Activated T-cell treated with anti-CD3 and anti-CD28 coated beads, Interleukin-2, amount 50 U/mL, for 72 hours (primary cell): ENCODE results near the gene CMTM4. TPM values are rescaled to one million over a fixed set of nuclear protein-coding genes. Genes with fewer than 3 reads are reported as not detected.
"Not testable (repeated sequence)": the region's sequence is repeated elsewhere in the genome, so short reads cannot be mapped to it uniquely, and the experiment has no call there.

Source experiments
- ATAC-seq, 2 donors: fragments of 150-1000 bp; cut with Tn5 transposase; replicated peaks in 1 of 2; 2 replicates each; pipeline ENCODE4 v1.10.0; 2021; ENCODE audit warnings: moderate library complexity in 2 of 2, mild to moderate bottlenecking in 1 of 2
- DNase-seq, 2 donors: peaks; one replicate each; pipeline ENCODE4 v3.0.0; 2021 to 2022; ENCODE audit warnings: mixed read lengths in 1 of 2
- H3K27ac Mint-ChIP-seq: one replicate; pipeline ENCODE4 v1.8.0; 2022; ENCODE audit warnings: mild to moderate bottlenecking, moderate library complexity, mixed read lengths
- H3K27me3 Mint-ChIP-seq: one replicate; pipeline ENCODE4 v1.8.0; 2022; ENCODE audit warnings: low read depth, mixed read lengths
- H3K36me3 Mint-ChIP-seq, 2 donors: one replicate each; pipeline ENCODE4 v1.8.0; 2022; ENCODE audit warnings: mixed read lengths in 2 of 2, mild to moderate bottlenecking in 1 of 2; ENCODE audit not compliant: insufficient read depth in 2 of 2
- H3K4me1 Mint-ChIP-seq: one replicate; pipeline ENCODE4 v1.8.0; 2022; ENCODE audit warnings: low read depth, mixed read lengths
- H3K4me3 Mint-ChIP-seq, 2 donors: one replicate each; pipeline ENCODE4 v1.8.0; 2022; ENCODE audit warnings: mild to moderate bottlenecking in 2 of 2, mixed read lengths in 2 of 2, moderate library complexity in 2 of 2
- H3K9me3 Mint-ChIP-seq, 2 donors: one replicate each; pipeline ENCODE4 v1.8.0; 2022; ENCODE audit warnings: mixed read lengths in 2 of 2
- total RNA-seq, 2 donors: library from RNA; stranded (reverse); gene quantifications; one replicate each; pipeline ENCODE4 v1.2.3, GENCODE V29; 2022

Gene CMTM4
- total RNA-seq, 2 donors from 2014 or later = 3.7 to 3.9 TPM

- ATAC-seq (no peak), DNase-seq (no peak)
- Mint-ChIP-seq H3K4me1 (peaks cover 55% of the 10 kb centered on the region), H3K27me3 (no peaks in the 10 kb centered on the region), H3K9me3 (no peaks in the 10 kb centered on the region), H3K4me3 (peak overlapping the region; percentile 75 to 76), H3K27ac (peak overlapping the region; percentile 94), H3K36me3 (peaks cover 6 to 11% of the 10 kb centered on the region in 2 donors)
Observed at GRCh38 chr16:66605979-66606751, 90.4 kb downstream of the CMTM4 start.

- H3K27me3 Mint-ChIP-seq = no peaks in the 10 kb centered on the region
- peak; percentile 65 to 71 for DNase-seq
- H3K4me3 Mint-ChIP-seq = peak overlapping the region; percentile 75 to 76
- peak overlapping the region; percentile 59 for H3K27ac Mint-ChIP-seq
- ATAC-seq = peak; percentile 34 to 43
- peaks cover 2 to 6% of the 10 kb centered on the region in 2 donors for H3K9me3 Mint-ChIP-seq
- H3K36me3 Mint-ChIP-seq = peaks cover 13% of the 10 kb centered on the region in 2 donors
- H3K4me1 Mint-ChIP-seq = peaks cover 62% of the 10 kb centered on the region
Observed at GRCh38 chr16:66605177-66605978, 91.2 kb downstream of the CMTM4 start.

GRCh38 chr16:66604376-66605176 lies 92.0 kb downstream of the CMTM4 start, which contains the start of gene CMTM3:
Gene CMTM3 (plus strand): TSS chr16:66604704. CDS start chr16:66604806, 102 bp downstream.
- peaks cover 63% of the 10 kb centered on the region for H3K4me1 Mint-ChIP-seq
- no peaks in the 10 kb centered on the region for H3K27me3 Mint-ChIP-seq
- DNase-seq (peak; percentile 82 to 83), ATAC-seq (peak; percentile 62 to 71)
- peak within 1 kb of the TSS; percentile 75 to 95 for H3K4me3 Mint-ChIP-seq
- peaks cover 5 to 12% of the 10 kb centered on the region in 2 donors for H3K36me3 Mint-ChIP-seq
- peaks cover 2 to 6% of the 10 kb centered on the region in 2 donors for H3K9me3 Mint-ChIP-seq
- peak within 1 kb of the TSS; percentile 64 for H3K27ac Mint-ChIP-seq

GRCh38 chr16:66603537-66604375 lies 92.8 kb downstream of the CMTM4 start:
- Mint-ChIP-seq H3K4me1 (peaks cover 64% of the 10 kb centered on the region), H3K4me3 (peak overlapping the region; percentile 71 to 95), H3K27me3 (no peaks in the 10 kb centered on the region), H3K27ac (peak overlapping the region; percentile 64), H3K9me3 (peaks cover 2 to 6% of the 10 kb centered on the region in 2 donors), H3K36me3 (peaks cover 5 to 12% of the 10 kb centered on the region in 2 donors)
- ATAC-seq (peak; percentile 64 to 67), DNase-seq (peak; percentile 71 to 72)

- H3K36me3 Mint-ChIP-seq = peaks cover 5 to 11% of the 10 kb centered on the region in 2 donors
- no peak overlapping the region for H3K4me3 Mint-ChIP-seq
- ATAC-seq (no peak), DNase-seq (no peak)
- H3K4me1 Mint-ChIP-seq = peaks cover 58% of the 10 kb centered on the region
- peaks cover 2 to 6% of the 10 kb centered on the region in 2 donors for H3K9me3 Mint-ChIP-seq
- H3K27ac Mint-ChIP-seq = no peak overlapping the region
- no peaks in the 10 kb centered on the region for H3K27me3 Mint-ChIP-seq
Observed at GRCh38 chr16:66601471-66601870, 95.1 kb downstream of the CMTM4 start.

GRCh38 chr16:66600477-66600876 lies 96.1 kb downstream of the CMTM4 start:
- DNase-seq = no peak
- Mint-ChIP-seq H3K4me1 (peaks cover 56% of the 10 kb centered on the region), H3K36me3 (peaks cover 5 to 11% of the 10 kb centered on the region in 2 donors), H3K4me3 (no peak overlapping the region), H3K27ac (peak overlapping the region; percentile 12), H3K27me3 (no peaks in the 10 kb centered on the region), H3K9me3 (peaks cover 2 to 6% of the 10 kb centered on the region in 2 donors)
- no peak for ATAC-seq

- Mint-ChIP-seq H3K27ac (peak overlapping the region; percentile 35), H3K4me3 (peak overlapping the region; percentile 18 to 39), H3K4me1 (peaks cover 59% of the 10 kb centered on the region), H3K9me3 (peaks cover 2 to 6% of the 10 kb centered on the region in 2 donors), H3K27me3 (no peaks in the 10 kb centered on the region), H3K36me3 (peaks cover 5 to 11% of the 10 kb centered on the region in 2 donors)
- DNase-seq (no peak), ATAC-seq (no peak)
Observed at GRCh38 chr16:66599726-66600125, 96.8 kb downstream of the CMTM4 start.

GRCh38 chr16:66598111-66598510 lies 98.4 kb downstream of the CMTM4 start:
- Mint-ChIP-seq H3K4me3 (peak overlapping the region in 1 of 2 donors; percentile 44), H3K4me1 (peaks cover 63% of the 10 kb centered on the region), H3K27ac (peak overlapping the region; percentile 45), H3K27me3 (no peaks in the 10 kb centered on the region), H3K9me3 (peaks cover 2 to 6% of the 10 kb centered on the region in 2 donors), H3K36me3 (peaks cover 3 to 8% of the 10 kb centered on the region in 2 donors)
- ATAC-seq (peak; percentile 60 to 73), DNase-seq (peak in 1 of 2 donors; percentile 27)

- Mint-ChIP-seq H3K4me1 (peaks cover 61% of the 10 kb centered on the region), H3K36me3 (peaks cover 3 to 8% of the 10 kb centered on the region in 2 donors), H3K4me3 (peak overlapping the region; percentile 40 to 71), H3K9me3 (peaks cover 2 to 6% of the 10 kb centered on the region in 2 donors), H3K27ac (peak overlapping the region; percentile 30), H3K27me3 (no peaks in the 10 kb centered on the region)
- ATAC-seq (peak; percentile 66 to 73), DNase-seq (no peak)
Observed at GRCh38 chr16:66596986-66597848, 99.3 kb downstream of the CMTM4 start.

- H3K4me3 Mint-ChIP-seq, H3K36me3 Mint-ChIP-seq, H3K9me3 Mint-ChIP-seq, ATAC-seq, DNase-seq, H3K27me3 Mint-ChIP-seq: not testable (repeated sequence)
- Mint-ChIP-seq H3K4me1 (peaks cover 65% of the 10 kb centered on the region), H3K27ac (peak overlapping the region; percentile 15)
Observed at GRCh38 chr16:66596559-66596958, 100.0 kb downstream of the CMTM4 start.

GRCh38 chr16:66594739-66595138 lies 101.8 kb downstream of the CMTM4 start:
- no peak for DNase-seq
- H3K27me3 Mint-ChIP-seq = no peaks in the 10 kb centered on the region
- no peaks in the 10 kb centered on the region for H3K9me3 Mint-ChIP-seq
- H3K27ac Mint-ChIP-seq = no peak overlapping the region
- no peaks in the 10 kb centered on the region for H3K36me3 Mint-ChIP-seq
- H3K4me1 Mint-ChIP-seq = peaks cover 66% of the 10 kb centered on the region
- H3K4me3 Mint-ChIP-seq = no peak overlapping the region
- ATAC-seq = no peak
